LNCaP clone FGC (cell line): ENCODE results near the gene WDR82.

Source experiments
- DNase-seq: peaks from one replicate; pipeline ENCODE4 v3.0.0-alpha.2; 2011; ENCODE audit warnings: low read depth
- H3K4me3 ChIP-seq: 2 replicates; pipeline ENCODE4 v1.5.1; 2011; ENCODE audit warnings: mild to moderate bottlenecking, low read depth, low read length, control low read depth
- CTCF ChIP-seq: IDR thresholded peaks from 2 replicates; pipeline ENCODE4 v1.5.1; 2012; ENCODE audit warnings: mild to moderate bottlenecking; ENCODE audit not compliant: control insufficient read depth, insufficient read depth; ENCODE audit errors: extremely low read depth

The WDR82 gene

GRCh38 chr3:52308308-52308707 lies 29.9 kb upstream of the WDR82 start:
- no peak for TF ChIP-seq CTCF
- no peak overlapping the region for H3K4me3 ChIP-seq
- no peak for DNase-seq

DNA sequence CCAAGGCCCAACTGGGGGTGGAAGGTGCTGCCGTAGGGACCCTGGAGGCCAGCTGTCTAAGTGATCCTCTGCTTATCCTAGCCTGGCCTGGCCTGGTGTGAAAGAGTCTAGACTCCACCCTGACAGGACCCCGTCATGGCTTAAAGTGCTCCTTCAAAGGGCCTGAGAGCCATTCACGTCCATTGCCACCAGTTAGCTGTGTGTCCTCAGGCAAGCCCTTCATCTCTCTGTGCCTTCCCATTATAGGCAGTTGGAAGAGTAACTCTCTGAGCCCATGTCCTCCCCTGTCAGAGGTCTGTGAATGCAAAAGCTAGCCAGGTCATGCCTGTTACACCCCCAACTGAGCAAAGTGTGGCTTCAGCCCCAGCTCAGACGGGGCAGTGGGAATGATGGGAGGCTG lies 28.5 kb upstream of the WDR82 start:
- DNase-seq, result no peak
- no peak overlapping the region for H3K4me3 ChIP-seq
- TF ChIP-seq CTCF, result no peak

DNA sequence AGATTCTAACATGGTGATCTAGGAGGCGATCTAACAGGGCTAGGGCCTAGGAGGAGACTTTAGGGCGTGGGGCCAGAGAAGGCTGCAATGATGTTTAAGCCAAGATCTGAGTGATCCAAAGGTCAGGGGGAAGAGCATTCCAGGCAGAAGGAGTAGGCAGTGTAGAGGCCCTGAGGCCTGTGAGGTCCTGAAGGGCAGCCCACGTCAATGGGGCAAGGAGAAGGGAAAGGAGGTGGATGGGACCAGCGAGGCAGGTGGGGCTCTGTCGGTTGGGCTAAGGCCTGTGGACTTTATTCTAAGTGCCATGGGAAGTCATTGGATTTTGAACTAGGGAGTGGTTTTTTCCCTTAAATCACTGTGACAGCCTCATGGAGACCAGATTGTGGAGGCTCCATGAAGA lies 27.5 kb upstream of the WDR82 start:
- no peak for DNase-seq
- TF ChIP-seq CTCF, result no peak

DNA sequence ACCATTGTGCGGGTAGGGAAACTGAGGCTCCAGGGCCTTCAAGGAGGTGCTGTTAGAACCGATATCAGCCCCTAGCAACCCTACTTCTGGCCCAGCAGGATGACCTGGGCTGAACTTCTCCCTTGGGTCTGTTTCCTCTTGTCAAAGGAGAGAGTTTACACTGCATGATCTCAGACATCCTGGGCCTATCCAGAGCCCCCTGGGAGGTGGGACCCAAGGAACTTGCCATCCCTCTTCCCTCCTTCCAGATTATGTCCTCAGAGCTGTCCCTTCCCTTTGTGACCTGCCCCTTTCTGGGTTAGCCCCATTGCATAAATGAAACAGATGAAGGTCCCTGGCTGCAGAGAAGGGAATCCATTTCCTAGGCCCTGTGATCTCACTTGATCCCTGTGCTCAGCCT lies 25.4 kb upstream of the WDR82 start:
- no peak for TF ChIP-seq CTCF
- no peak for DNase-seq
- no peak overlapping the region for H3K4me3 ChIP-seq

More for the DNA sequence above, 27.5 kb upstream of the WDR82 start:
- no peak overlapping the region for H3K4me3 ChIP-seq

- H3K4me3 ChIP-seq, result no peak overlapping the region
- DNase-seq, result no peak
- no peak for TF ChIP-seq CTCF
Observed at GRCh38 chr3:52302426-52303145, 24.1 kb upstream of the WDR82 start.

GRCh38 chr3:52299879-52300611 lies 21.6 kb upstream of the WDR82 start:
- no peak for DNase-seq
- TF ChIP-seq CTCF, result 0 out of 2 replicates have a peak, but pooled peaks have one; percentile 7
- no peak overlapping the region for H3K4me3 ChIP-seq
